Peyer's patch (tissue), 4 donors: ENCODE data around the gene LRRC1. TPM values are rescaled to one million over a fixed set of nuclear protein-coding genes. Genes with fewer than 3 reads are reported as not detected.

ENCODE experiments used
- DNase-seq, 3 donors: peaks; one replicate each; pipeline ENCODE4 v3.0.0-alpha.2; 2017 to 2019
- H3K27ac ChIP-seq, 4 donors: fragments of 200-600 bp; sonication (generic); one replicate each; pipeline ENCODE4 v1.5.1; 2016 to 2019
- H3K27me3 ChIP-seq, 2 donors: fragments of 200-600 bp; sonication (generic); one replicate each; pipeline ENCODE4 v1.5.1; 2019
- H3K36me3 ChIP-seq, 3 donors: fragments of 200-600 bp; sonication (generic); one replicate each; pipeline ENCODE4 v1.5.1; 2016 to 2019
- H3K4me1 ChIP-seq, 4 donors: fragments of 200-600 bp; sonication (generic); one replicate each; pipeline ENCODE4 v1.5.1; 2016 to 2019
- H3K4me3 ChIP-seq, 4 donors: fragments of 200-600 bp; sonication (generic); 1 replicate in 3 of 4; 2 replicates in 1 of 4; pipeline ENCODE4 v1.5.1; 2016 to 2019; ENCODE audit warnings: mild to moderate bottlenecking in 1 of 4
- H3K9me3 ChIP-seq, 4 donors: fragments of 200-600 bp; sonication (generic); one replicate each; pipeline ENCODE4 v1.5.1; 2016 to 2019; ENCODE audit warnings: mild to moderate bottlenecking in 1 of 4
- CTCF ChIP-seq, 6 experiments: fragments of 450-650 bp in 4 of 6; fragments of 200-600 bp in 2 of 6; sonication (generic) in 1 of 6; IDR thresholded peaks; one replicate each; pipeline ENCODE4 v1.5.1; 2017 to 2019; ENCODE audit warnings: antibody characterized with exemption in 6 of 6, mild to moderate bottlenecking in 3 of 6, moderate library complexity in 1 of 6
- POLR2A ChIP-seq, 2 donors: fragments of 450-650 bp; IDR thresholded peaks; one replicate each; pipeline ENCODE4 v1.5.1; 2017; ENCODE audit warnings: antibody characterized with exemption in 2 of 2, mild to moderate bottlenecking in 2 of 2, moderate library complexity in 2 of 2
- total RNA-seq, 4 donors: library from RNA; depleted of rRNA; stranded (reverse); fragments of >200 nt; gene quantifications; one replicate each; pipeline ENCODE4 v1.1.0, GENCODE V29; 2016

Gene LRRC1
- total RNA-seq, 4 donors from 2014 or later, result 37.1 to 63.6 (median 49.8) TPM

- TF ChIP-seq CTCF (IDR thresholded peaks at IDR 0.05) (no peak), POLR2A (IDR thresholded peaks at IDR 0.05) (no peak)
- H3K27ac ChIP-seq, result no peak overlapping the region
- no peak overlapping the region for H3K4me3 ChIP-seq
- H3K36me3 ChIP-seq, result peaks cover 0 to 6% (median 0%) of the 10 kb centered on the region in 3 donors
- no peak for DNase-seq
- H3K9me3 ChIP-seq, result no peaks in the 10 kb centered on the region
- H3K4me1 ChIP-seq, result no peaks in the 10 kb centered on the region
- H3K27me3 ChIP-seq, result no peaks in the 10 kb centered on the region
These were observed 97.9 kb downstream of the LRRC1 start for GRCh38 chr6:53892707-53893106.

DNA sequence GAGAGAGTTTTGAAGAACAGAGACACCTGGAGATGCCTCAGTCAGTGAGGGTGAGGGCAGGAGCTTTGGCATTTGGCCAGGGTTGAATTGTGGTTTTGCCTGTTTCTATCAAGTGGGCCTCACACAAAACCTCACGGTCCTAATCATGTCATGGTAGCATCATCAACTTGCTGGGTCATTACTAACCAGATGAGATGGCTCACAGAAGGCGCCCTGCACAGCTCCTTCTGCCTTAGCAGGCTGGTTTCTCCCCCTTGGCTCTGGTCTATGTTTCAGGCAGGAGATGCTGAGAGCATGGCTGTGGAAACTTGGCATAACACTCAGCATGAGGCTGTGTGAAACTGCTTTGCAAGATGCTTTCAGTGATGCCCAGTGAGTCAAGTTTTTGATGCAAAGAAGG, 99.3 kb downstream of the LRRC1 start:
- no peaks in the 10 kb centered on the region for H3K4me1 ChIP-seq
- H3K27ac ChIP-seq, result no peak overlapping the region
- DNase-seq, result no peak
- no peak overlapping the region for H3K4me3 ChIP-seq
- H3K9me3 ChIP-seq, result no peaks in the 10 kb centered on the region
- H3K27me3 ChIP-seq, result no peaks in the 10 kb centered on the region
- peaks cover 0 to 15% (median 0%) of the 10 kb centered on the region in 3 donors for H3K36me3 ChIP-seq
- TF ChIP-seq CTCF (IDR thresholded peaks at IDR 0.05) (no peak), POLR2A (IDR thresholded peaks at IDR 0.05) (no peak)

DNA sequence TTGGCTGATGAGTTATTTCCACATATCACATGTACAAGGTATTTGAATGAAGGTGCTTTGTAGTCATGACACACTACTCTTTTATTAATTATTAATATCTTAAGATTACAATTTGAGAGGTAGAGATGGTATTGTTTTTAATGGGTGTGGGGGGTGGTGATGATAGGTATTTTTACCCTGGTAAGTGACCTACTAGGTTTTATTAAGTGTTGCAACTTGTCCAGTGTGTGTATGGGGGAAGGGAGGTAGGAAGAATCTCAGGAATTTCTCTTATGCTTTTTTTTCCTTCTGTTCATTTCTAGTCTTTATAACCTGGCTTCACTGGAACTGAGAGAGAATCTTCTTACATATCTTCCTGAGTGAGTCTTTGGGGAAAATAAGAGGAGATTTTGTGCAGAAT, 101.4 kb downstream of the LRRC1 start:
- H3K27ac ChIP-seq, result no peak overlapping the region
- no peaks in the 10 kb centered on the region for H3K9me3 ChIP-seq
- TF ChIP-seq CTCF (IDR thresholded peaks at IDR 0.05), result no peak
- no peak for TF ChIP-seq POLR2A (IDR thresholded peaks at IDR 0.05)
- H3K27me3 ChIP-seq, result no peaks in the 10 kb centered on the region
- no peak for DNase-seq
- peaks cover 0 to 30% (median 0%) of the 10 kb centered on the region in 3 donors for H3K36me3 ChIP-seq
- no peak overlapping the region for H3K4me3 ChIP-seq
- no peaks in the 10 kb centered on the region for H3K4me1 ChIP-seq

GRCh38 chr6:53898026-53898795, 103.4 kb downstream of the LRRC1 start:
- DNase-seq, result no peak
- Histone ChIP-seq H3K27ac (no peak overlapping the region), H3K4me1 (no peaks in the 10 kb centered on the region), H3K4me3 (no peak overlapping the region), H3K36me3 (peaks cover 0 to 40% (median 0%) of the 10 kb centered on the region in 3 donors), H3K27me3 (no peaks in the 10 kb centered on the region), H3K9me3 (no peaks in the 10 kb centered on the region)
- TF ChIP-seq POLR2A (IDR thresholded peaks at IDR 0.05) (no peak), CTCF (IDR thresholded peaks at IDR 0.05) (no peak)

GRCh38 chr6:53899512-53899911, 104.7 kb downstream of the LRRC1 start:
- no peaks in the 10 kb centered on the region for H3K4me1 ChIP-seq
- no peak overlapping the region for H3K27ac ChIP-seq
- no peaks in the 10 kb centered on the region for H3K27me3 ChIP-seq
- no peak overlapping the region for H3K4me3 ChIP-seq
- peaks cover 0 to 53% (median 0%) of the 10 kb centered on the region in 3 donors for H3K36me3 ChIP-seq
- no peaks in the 10 kb centered on the region for H3K9me3 ChIP-seq
- no peak for DNase-seq
- no peak for TF ChIP-seq CTCF (IDR thresholded peaks at IDR 0.05)
- TF ChIP-seq POLR2A (IDR thresholded peaks at IDR 0.05), result no peak
